Rectal smooth muscle tissue (tissue), 1 donor: Measurements from ENCODE around the gene SH3BP5L.
"Not testable (repeated sequence)": the region's sequence is repeated elsewhere in the genome, so short reads cannot be mapped to it uniquely, and the experiment has no call there.

ENCODE experiments used
- H3K27ac ChIP-seq: one replicate; pipeline ENCODE4 v1.7.0; 2013; ENCODE audit warnings: low read depth, low read length, inconsistent platforms
- H3K27me3 ChIP-seq: one replicate; pipeline ENCODE4 v1.7.0; 2013; ENCODE audit warnings: low read length; ENCODE audit not compliant: control insufficient read depth, insufficient read depth
- H3K36me3 ChIP-seq: one replicate; pipeline ENCODE4 v1.7.0; 2013; ENCODE audit warnings: low read length; ENCODE audit not compliant: control insufficient read depth, insufficient read depth
- H3K4me1 ChIP-seq: one replicate; pipeline ENCODE4 v1.7.0; 2013; ENCODE audit warnings: low read length; ENCODE audit not compliant: control insufficient read depth, insufficient read depth
- H3K4me3 ChIP-seq: one replicate; pipeline ENCODE4 v1.7.0; 2013; ENCODE audit warnings: low read length
- H3K9ac ChIP-seq: one replicate; pipeline ENCODE4 v1.7.0; 2013; ENCODE audit warnings: low read length

Gene SH3BP5L

DNA sequence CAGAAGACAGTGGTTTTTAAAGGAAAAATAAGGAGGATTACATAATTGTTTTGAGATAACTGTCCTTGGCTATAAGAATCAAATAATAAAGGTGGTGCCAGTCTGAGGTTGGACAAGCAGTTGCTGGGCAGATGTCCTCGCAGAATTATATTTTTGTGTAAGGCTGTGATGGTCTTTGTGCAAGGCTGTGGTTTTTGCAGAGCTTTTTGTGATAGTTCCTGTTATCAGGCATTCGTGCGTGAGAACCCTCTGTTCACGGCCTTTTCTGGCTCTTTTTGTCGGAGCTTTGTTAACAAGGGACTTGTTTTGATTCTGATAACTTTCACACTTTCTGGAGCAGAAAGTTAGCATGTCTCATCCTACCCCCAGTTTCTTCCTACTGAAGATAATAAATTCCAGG lies 33.4 kb downstream of the SH3BP5L start:
- no peaks in the 10 kb centered on the region for H3K36me3 ChIP-seq
- no peaks in the 10 kb centered on the region for H3K4me1 ChIP-seq
- H3K9ac ChIP-seq, result no peak overlapping the region
- H3K27ac ChIP-seq, result no peak overlapping the region
- H3K27me3 ChIP-seq, result no peaks in the 10 kb centered on the region
- H3K4me3 ChIP-seq, result no peak overlapping the region

DNA sequence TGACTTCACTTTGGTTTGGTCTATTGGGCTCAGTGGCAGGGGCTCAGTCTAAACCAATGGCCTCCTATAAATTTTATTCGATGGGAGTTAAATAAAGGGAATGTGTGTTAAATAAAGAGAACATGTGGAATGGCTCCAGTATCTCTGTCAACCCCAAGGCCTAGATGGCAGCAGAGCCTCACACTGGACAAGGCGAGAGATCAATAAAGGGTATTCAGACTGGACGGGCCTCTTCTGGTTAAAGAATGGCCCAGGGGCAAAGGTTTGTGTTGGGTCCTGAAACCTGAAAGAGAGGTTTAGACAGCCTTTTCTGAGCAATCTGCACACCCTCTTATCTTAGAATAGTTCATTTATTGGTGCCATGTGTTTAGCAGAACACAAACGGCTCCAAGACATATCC lies 34.7 kb downstream of the SH3BP5L start:
- Histone ChIP-seq H3K9ac (no peak overlapping the region), H3K27ac (no peak overlapping the region), H3K36me3 (no peaks in the 10 kb centered on the region), H3K4me1 (no peaks in the 10 kb centered on the region), H3K4me3 (no peak overlapping the region), H3K27me3 (no peaks in the 10 kb centered on the region)

DNA sequence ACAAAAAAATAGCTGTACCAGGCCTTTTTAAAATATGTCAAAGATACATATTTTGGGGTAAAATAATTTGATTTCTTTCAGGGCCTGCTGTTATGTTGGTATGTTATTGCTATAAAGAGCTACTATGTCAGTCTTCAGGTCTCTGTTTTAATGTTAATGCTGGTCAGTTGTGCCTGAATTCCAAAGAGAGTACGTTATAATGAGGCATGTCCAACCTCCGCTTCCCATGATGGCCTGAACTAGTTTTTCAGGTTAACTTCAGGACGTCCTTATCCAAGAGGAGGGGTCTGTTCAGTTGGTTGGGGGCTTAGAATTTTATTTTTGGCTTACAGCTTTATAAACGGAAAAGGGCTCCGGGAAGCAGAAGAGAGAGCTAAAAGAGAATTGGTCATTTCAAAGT lies 35.3 kb downstream of the SH3BP5L start:
- no peak overlapping the region for H3K9ac ChIP-seq
- H3K4me1 ChIP-seq, result no peaks in the 10 kb centered on the region
- H3K4me3 ChIP-seq, result no peak overlapping the region
- H3K36me3 ChIP-seq, result no peaks in the 10 kb centered on the region
- no peak overlapping the region for H3K27ac ChIP-seq
- H3K27me3 ChIP-seq, result no peaks in the 10 kb centered on the region

DNA sequence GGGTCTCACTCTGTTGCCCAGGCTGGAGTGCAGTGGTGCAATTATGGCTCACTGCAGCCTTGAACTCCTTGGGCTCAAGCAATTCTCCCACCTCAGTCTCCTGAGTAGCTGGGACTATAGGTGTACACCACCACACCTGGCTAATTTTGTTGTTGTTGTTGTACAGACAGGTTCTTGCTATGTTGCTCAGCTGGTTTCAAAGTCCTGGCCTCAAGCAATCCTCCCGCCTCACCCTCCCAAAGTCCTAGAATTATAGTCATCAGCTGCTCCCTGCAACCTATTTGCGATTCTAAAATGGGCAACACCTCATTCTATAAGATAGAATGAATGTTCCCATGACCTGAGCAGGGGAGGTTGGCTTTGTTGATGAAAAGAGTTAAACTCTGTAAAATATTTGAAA lies 36.4 kb downstream of the SH3BP5L start:
- H3K27ac ChIP-seq, result not testable (repeated sequence)

DNA sequence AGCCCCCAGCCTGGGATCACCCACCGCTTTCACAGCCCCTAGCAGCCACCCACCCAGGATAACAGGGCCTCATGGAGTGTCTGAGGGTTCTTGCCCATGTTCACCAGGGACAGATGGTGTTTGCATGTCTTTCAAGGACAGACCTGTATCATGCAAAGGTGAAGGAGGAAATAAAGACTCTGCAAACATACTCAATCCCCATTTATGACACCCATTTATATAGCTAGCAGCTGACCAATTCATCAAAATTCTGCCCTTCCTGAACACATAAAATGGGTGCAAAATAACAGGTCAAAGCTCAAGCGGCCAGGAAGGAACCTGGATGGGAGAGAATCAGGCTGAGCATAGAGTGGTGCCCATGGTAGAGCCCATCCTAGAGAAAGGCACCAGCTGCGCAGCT lies 37.4 kb downstream of the SH3BP5L start:
- Histone ChIP-seq H3K9ac (no peak overlapping the region), H3K4me3 (no peak overlapping the region)

More for the DNA sequence above, 36.4 kb downstream of the SH3BP5L start:
- not testable (repeated sequence) for H3K4me1 ChIP-seq, H3K4me3 ChIP-seq, H3K9ac ChIP-seq, H3K27me3 ChIP-seq, H3K36me3 ChIP-seq

DNA sequence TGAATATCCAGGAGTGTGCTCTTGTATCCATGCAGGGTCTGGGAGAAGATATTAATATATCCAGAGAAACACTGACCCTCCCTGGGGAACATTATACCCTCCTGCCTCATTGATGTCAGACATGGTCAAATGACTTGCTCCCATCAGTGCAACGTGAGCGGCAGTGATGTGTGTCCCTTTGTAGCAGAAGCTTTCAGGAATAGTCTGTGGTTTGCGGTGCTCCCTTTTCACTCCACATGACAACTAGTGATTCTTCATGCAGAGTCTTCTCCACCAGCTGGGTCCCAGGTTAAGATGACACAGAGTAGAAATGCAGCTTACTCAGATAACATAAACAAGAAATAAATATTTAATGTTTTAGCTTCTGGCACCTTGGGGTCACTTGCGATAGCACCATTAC lies 38.3 kb downstream of the SH3BP5L start:
- H3K27me3 ChIP-seq, result no peaks in the 10 kb centered on the region
- no peaks in the 10 kb centered on the region for H3K4me1 ChIP-seq
- no peak overlapping the region for H3K27ac ChIP-seq

More for the DNA sequence above, 37.4 kb downstream of the SH3BP5L start:
- H3K36me3 ChIP-seq, result no peaks in the 10 kb centered on the region
- H3K4me1 ChIP-seq, result no peaks in the 10 kb centered on the region
- H3K27me3 ChIP-seq, result no peaks in the 10 kb centered on the region
- no peak overlapping the region for H3K27ac ChIP-seq

DNA sequence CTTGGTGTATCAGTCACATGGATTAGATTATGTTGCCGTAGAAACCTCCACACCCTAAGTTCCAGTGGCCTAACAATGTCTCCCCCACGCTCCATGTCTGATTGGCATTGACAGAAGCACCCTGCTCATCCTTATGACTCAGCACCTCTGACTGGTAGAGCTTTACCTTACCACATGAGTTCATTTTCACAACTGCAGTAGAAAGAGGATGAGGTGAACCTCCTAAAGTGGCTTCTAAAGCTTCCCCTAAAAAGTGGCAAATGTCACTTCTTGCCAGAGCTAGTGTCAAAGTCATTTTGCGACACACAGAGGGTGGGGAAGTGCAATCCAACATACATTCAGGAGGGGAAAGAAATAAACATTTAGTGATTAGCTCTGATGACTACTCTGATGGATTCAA lies 39.6 kb downstream of the SH3BP5L start:
- Histone ChIP-seq H3K27me3 (no peaks in the 10 kb centered on the region), H3K9ac (no peak overlapping the region), H3K36me3 (no peaks in the 10 kb centered on the region), H3K4me3 (no peak overlapping the region), H3K27ac (no peak overlapping the region), H3K4me1 (no peaks in the 10 kb centered on the region)

More for the DNA sequence above, 38.3 kb downstream of the SH3BP5L start:
- Histone ChIP-seq H3K36me3 (no peaks in the 10 kb centered on the region), H3K9ac (no peak overlapping the region), H3K4me3 (no peak overlapping the region)

DNA sequence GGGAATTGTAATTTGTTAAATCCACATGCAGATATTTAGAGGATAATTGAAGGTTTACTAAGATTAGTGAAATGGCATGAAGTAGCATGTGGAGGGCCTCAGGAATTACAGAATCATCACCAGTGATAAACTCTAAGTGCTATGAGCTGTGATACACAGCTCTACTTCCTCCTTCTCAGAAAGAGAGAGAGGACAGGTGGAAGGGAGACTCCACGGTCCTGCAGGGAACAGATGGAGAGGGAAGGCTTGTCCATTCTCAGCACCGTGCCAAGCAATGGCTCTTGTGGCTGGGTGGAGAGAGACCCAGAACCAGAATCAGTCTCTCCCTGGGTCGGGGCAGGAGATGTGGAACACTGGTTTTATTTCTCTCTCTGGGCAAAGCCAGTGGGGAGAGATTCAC lies 42.3 kb downstream of the SH3BP5L start:
- Histone ChIP-seq H3K27me3 (no peaks in the 10 kb centered on the region), H3K27ac (no peak overlapping the region), H3K36me3 (no peaks in the 10 kb centered on the region), H3K4me1 (no peaks in the 10 kb centered on the region), H3K9ac (no peak overlapping the region), H3K4me3 (no peak overlapping the region)

DNA sequence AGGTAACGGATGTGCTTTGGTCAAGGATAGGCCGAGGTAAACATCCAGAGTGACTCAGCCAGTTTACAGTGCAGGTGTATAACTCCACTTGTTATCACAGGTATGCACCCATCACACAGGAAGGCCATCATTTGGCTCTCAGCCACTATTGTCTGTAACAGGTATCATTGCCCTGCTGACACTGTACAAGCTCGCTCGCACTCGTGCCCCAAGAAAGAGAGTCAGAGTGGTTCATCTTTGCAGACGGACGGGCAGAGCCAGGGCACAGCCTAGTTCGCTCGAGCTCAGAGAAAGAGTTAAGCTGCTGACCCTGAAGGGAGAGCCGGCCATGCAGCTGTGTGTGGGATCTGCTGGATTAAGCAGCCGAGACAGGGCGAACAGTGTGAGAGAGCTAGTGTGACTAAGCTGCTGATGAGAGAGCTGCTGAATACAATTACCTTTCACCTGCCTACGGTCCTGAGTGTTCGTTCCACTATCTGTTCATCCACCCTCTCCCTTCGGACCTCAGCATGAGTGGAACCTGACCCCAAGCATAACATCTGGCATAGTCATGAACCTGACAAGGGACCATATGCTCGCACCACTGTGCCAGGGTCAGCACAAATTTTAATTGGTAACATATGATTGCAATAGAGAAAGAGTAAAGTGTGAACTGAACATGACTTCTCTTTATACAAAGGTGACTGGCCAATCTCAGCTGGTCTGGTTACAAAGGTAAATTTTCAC lies 43.1 kb downstream of the SH3BP5L start:
- no peaks in the 10 kb centered on the region for H3K36me3 ChIP-seq
- no peak overlapping the region for H3K4me3 ChIP-seq
- no peak overlapping the region for H3K27ac ChIP-seq

DNA sequence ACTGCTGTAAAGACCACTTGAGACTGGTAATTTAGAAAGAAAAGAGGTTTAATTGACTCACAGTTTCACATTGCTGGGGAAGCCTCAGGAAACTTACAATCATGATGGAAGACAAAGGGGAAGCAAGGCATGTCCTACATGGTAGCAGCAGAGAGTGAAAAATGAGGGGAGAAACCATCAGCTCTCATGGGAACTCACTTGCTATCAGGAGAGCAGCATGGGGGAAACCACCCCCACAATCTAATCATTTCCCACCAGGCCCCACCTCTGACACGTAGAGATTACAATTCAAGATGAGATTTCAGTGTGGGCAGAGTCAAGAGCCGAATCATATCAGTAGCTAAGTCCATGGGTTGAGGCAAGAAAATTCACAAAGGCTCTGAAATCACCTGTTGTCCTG lies 46.4 kb downstream of the SH3BP5L start:
- Histone ChIP-seq H3K4me1 (no peaks in the 10 kb centered on the region), H3K36me3 (no peaks in the 10 kb centered on the region), H3K9ac (no peak overlapping the region), H3K27me3 (no peaks in the 10 kb centered on the region), H3K27ac (no peak overlapping the region), H3K4me3 (no peak overlapping the region)

More for the DNA sequence above, 43.1 kb downstream of the SH3BP5L start:
- Histone ChIP-seq H3K9ac (no peak overlapping the region), H3K4me1 (no peaks in the 10 kb centered on the region), H3K27me3 (no peaks in the 10 kb centered on the region)

DNA sequence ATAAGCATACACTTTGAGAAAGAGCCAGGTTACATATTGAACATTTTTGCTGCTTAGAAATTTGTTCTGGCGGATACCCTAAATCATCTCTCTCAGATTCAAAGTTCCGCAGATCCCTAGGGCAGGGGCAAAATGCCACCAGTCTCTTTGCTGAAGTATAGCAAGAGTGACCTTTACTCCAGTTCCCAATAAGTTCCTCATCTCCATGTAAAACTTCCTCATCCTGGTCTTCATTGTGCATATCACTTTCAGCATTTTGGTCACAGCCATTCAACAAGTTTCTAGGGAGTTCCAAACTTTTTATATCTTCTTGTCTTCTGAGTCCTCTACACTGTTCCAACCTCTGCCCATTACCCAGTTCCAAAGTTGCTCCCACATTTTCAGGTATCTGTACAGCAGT lies 46.8 kb downstream of the SH3BP5L start:
- Histone ChIP-seq H3K27me3 (no peaks in the 10 kb centered on the region), H3K4me1 (no peaks in the 10 kb centered on the region), H3K36me3 (no peaks in the 10 kb centered on the region), H3K4me3 (no peak overlapping the region), H3K27ac (no peak overlapping the region), H3K9ac (no peak overlapping the region)

DNA sequence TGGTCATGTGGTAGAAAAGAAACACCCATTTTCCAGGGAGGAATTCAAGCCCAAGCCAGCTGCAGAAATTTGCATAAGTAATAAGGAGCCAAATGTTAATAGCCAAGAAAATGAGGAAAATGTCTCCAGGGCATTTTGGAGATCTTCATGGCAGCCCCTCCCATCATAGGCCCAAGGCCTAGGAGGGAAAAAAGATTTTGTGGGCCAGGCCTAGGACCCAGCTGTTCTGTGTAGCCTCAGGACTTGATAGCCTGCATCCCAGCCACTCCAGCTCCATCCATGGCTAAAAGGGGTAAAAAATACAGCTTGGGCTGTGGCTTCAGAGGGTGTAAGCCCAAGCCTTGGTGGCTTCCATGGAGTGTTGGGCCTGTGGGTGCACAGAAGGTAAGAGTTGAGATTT lies 48.7 kb downstream of the SH3BP5L start:
- Histone ChIP-seq H3K36me3 (no peaks in the 10 kb centered on the region), H3K4me3 (no peak overlapping the region), H3K9ac (no peak overlapping the region), H3K4me1 (no peaks in the 10 kb centered on the region), H3K27me3 (no peaks in the 10 kb centered on the region), H3K27ac (no peak overlapping the region)

DNA sequence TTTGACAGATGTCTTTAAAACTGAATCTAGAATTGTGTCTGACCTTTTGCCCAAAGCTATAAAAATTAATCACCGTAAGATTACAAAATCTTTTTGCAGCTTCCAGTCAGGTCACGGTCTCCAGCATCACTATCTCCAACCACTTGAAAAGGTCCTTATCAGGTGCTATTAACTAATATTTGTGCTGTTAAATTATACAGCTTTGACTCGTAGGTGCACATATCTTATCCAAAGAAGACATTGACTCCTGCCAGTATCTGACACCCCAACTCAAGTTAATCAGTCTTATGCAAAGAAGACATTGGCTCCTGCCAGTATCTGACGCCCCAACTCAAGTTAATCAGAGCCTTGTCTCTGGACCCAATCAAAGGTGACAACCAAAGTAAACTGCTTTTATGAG lies 50.3 kb downstream of the SH3BP5L start:
- H3K4me3 ChIP-seq, result no peak overlapping the region
- H3K9ac ChIP-seq, result no peak overlapping the region
- H3K27me3 ChIP-seq, result no peaks in the 10 kb centered on the region
- H3K4me1 ChIP-seq, result no peaks in the 10 kb centered on the region
- H3K27ac ChIP-seq, result no peak overlapping the region
- H3K36me3 ChIP-seq, result no peaks in the 10 kb centered on the region
